Uterine smooth muscle cell (primary cell): ENCODE measurements around the gene S100A4. TPM values are rescaled to one million over a fixed set of nuclear protein-coding genes. Genes with fewer than 3 reads are reported as not detected.

Experiments used
- total RNA-seq: library from RNA; depleted of rRNA; stranded (reverse); fragments of >200 nt; gene quantifications from 2 replicates; pipeline ENCODE4 v1.2.3, GENCODE V29; 2014

S100A4 gene
- 31.4 and 82.6 TPM in 2 replicates for total RNA-seq

GRCh38 chr1:153545067-153546055 is at the start of gene S100A4:
Gene S100A4, minus strand, starts transcription at chr1:153545806. Its CDS starts 1,012 bp downstream, at chr1:153544794.

GRCh38 chr1:153565529-153566374 is 20.1 kb upstream of the S100A4 start, which contains the start of gene S100A2:
Gene S100A2, minus strand, starts transcription at chr1:153565844. Its CDS starts 1,967 bp downstream, at chr1:153563877.

GRCh38 chr1:153548722-153549688 is 3.4 kb upstream of the S100A4 start, which contains the start of gene S100A3:
Gene S100A3, minus strand, starts transcription at chr1:153549258. Its CDS starts 773 bp downstream, at chr1:153548485.

GRCh38 chr1:153540394-153541361 is 4.9 kb downstream of the S100A4 start, which contains the start of gene S100A5:
Gene S100A5, minus strand, starts transcription at chr1:153540934. Its CDS starts 743 bp downstream, at chr1:153540191.

GRCh38 chr1:153535242-153536011 is 10.2 kb downstream of the S100A4 start, which contains the start of gene S100A6:
Gene S100A6, minus strand, starts transcription at chr1:153535991. Its CDS starts 652 bp downstream, at chr1:153535339.

Other genes starting within 250 kb of the S100A4 start
- gene PGLYRP3, start 232.9 kb downstream of the S100A4 start, total RNA-seq: not detected in 2 replicates
- not detected in 2 replicates for gene PGLYRP4, start 197.0 kb downstream of the S100A4 start, total RNA-seq
- not detected in 2 replicates for gene S100A9, start 188.0 kb downstream of the S100A4 start, total RNA-seq
- not detected in 2 replicates for gene S100A12, start 170.2 kb downstream of the S100A4 start, total RNA-seq
- gene S100A8, start 154.7 kb downstream of the S100A4 start, total RNA-seq: not detected in 2 replicates
- not detected in 2 replicates for gene S100A7A, start 129.3 kb downstream of the S100A4 start, total RNA-seq
- gene S100A7, start 85.2 kb downstream of the S100A4 start, total RNA-seq: not detected in 2 replicates
- gene S100A6, start 9.8 kb downstream of the S100A4 start, total RNA-seq: 1,072 and 1,519 TPM in 2 replicates
- 0.66 TPM in 1 of 2 replicates, not detected in the other for gene S100A5, start 4.9 kb downstream of the S100A4 start, total RNA-seq
- 2.2 and 3.3 TPM in 2 replicates for gene S100A3, start 3.5 kb upstream of the S100A4 start, total RNA-seq
- gene S100A2, start 20.0 kb upstream of the S100A4 start, total RNA-seq: 1.00 and 2.4 TPM in 2 replicates
- gene S100A16, start 67.3 kb upstream of the S100A4 start, total RNA-seq: 242 and 566 TPM in 2 replicates
- 0.22 TPM in 1 of 2 replicates, not detected in the other for gene S100A14, start 70.5 kb upstream of the S100A4 start, total RNA-seq
- gene S100A13, start 81.7 kb upstream of the S100A4 start, total RNA-seq: 152 and 193 TPM in 2 replicates
- gene S100A1, start 82.6 kb upstream of the S100A4 start, total RNA-seq: not detected in 2 replicates
- 33.6 and 34.3 TPM in 2 replicates for gene CHTOP, start 88.3 kb upstream of the S100A4 start, total RNA-seq
- 58.0 and 58.9 TPM in 2 replicates for gene SNAPIN, start 112.9 kb upstream of the S100A4 start, total RNA-seq
- gene ILF2, start 125.2 kb upstream of the S100A4 start, total RNA-seq: 201 and 320 TPM in 2 replicates
- gene NPR1, start 132.9 kb upstream of the S100A4 start, total RNA-seq: 1.1 and 4.1 TPM in 2 replicates
- gene INTS3, start 182.2 kb upstream of the S100A4 start, total RNA-seq: 35.7 and 43.2 TPM in 2 replicates
- 6.6 and 13.0 TPM in 2 replicates for gene SLC27A3, start 229.6 kb upstream of the S100A4 start, total RNA-seq